CD4-positive, CD25-positive, alpha-beta regulatory T cell (primary cell): Measurements from ENCODE around the gene ANKLE1. TPM values are rescaled to one million over a fixed set of nuclear protein-coding genes. Genes with fewer than 3 reads are reported as not detected.

Experiments used
- ATAC-seq, 2 donors: fragments of 150-1000 bp; cut with Tn5 transposase; one replicate each; pipeline ENCODE4 v1.10.0; 2021; ENCODE audit warnings: low read depth in 2 of 2, moderate number of reproducible peaks in 2 of 2, moderate library complexity in 1 of 2
- DNase-seq, 3 donors: peaks; one replicate each; pipeline versions ENCODE4 v3.0.0 to v3.0.0-alpha.2; 2012 to 2022; ENCODE audit warnings: mixed read lengths in 1 of 3
- H3K27ac ChIP-seq: one replicate; pipeline ENCODE4 v1.7.0; 2013; ENCODE audit warnings: mild to moderate bottlenecking, low read length; ENCODE audit not compliant: insufficient read depth, poor library complexity, severe bottlenecking
- H3K27me3 ChIP-seq: one replicate; pipeline ENCODE4 v1.7.0; 2013; ENCODE audit warnings: low read length; ENCODE audit not compliant: control insufficient read depth, insufficient read depth
- H3K36me3 ChIP-seq: one replicate; pipeline ENCODE4 v1.7.0; 2013; ENCODE audit warnings: mild to moderate bottlenecking, low read length, moderate library complexity; ENCODE audit not compliant: control insufficient read depth, insufficient read depth
- H3K4me1 ChIP-seq: 2 replicates; pipeline ENCODE4 v1.7.0; 2013; ENCODE audit warnings: mild to moderate bottlenecking, low read length; ENCODE audit not compliant: insufficient read depth, control insufficient read depth, poor library complexity, severe bottlenecking
- H3K4me3 ChIP-seq: one replicate; pipeline ENCODE4 v1.7.0; 2013; ENCODE audit warnings: low read depth, mild to moderate bottlenecking, low read length, moderate library complexity
- H3K9me3 ChIP-seq, 2 experiments: 1 replicate in 1 of 2; 2 replicates in 1 of 2; pipeline ENCODE4 v1.7.0; 2013; ENCODE audit warnings: low read length in 2 of 2, mild to moderate bottlenecking in 1 of 2, moderate library complexity in 1 of 2; ENCODE audit not compliant: control insufficient read depth in 2 of 2
- H3K27ac Mint-ChIP-seq, 3 donors: one replicate each; pipeline ENCODE4 v1.8.0; 2020 to 2022; ENCODE audit warnings: mild to moderate bottlenecking in 3 of 3, mixed read lengths in 3 of 3, moderate library complexity in 2 of 3
- H3K27me3 Mint-ChIP-seq: one replicate; pipeline ENCODE4 v1.8.0; 2022; ENCODE audit warnings: mild to moderate bottlenecking, mixed read lengths
- H3K36me3 Mint-ChIP-seq: one replicate; pipeline ENCODE4 v1.8.0; 2020; ENCODE audit warnings: mixed read lengths
- H3K4me1 Mint-ChIP-seq, 4 donors: one replicate each; pipeline ENCODE4 v1.8.0; 2020 to 2022; ENCODE audit warnings: mixed read lengths in 4 of 4, mild to moderate bottlenecking in 1 of 4
- H3K4me3 Mint-ChIP-seq, 4 donors: one replicate each; pipeline ENCODE4 v1.8.0; 2020 to 2022; ENCODE audit warnings: mild to moderate bottlenecking in 4 of 4, mixed read lengths in 4 of 4, moderate library complexity in 3 of 4
- H3K9me3 Mint-ChIP-seq, 7 donors: one replicate each; pipeline ENCODE4 v1.8.0; 2020 to 2022; ENCODE audit warnings: mixed read lengths in 7 of 7, mild to moderate bottlenecking in 3 of 7, moderate library complexity in 2 of 7
- polyA plus RNA-seq, 4 donors: library from polyadenylated mRNA; unstranded; fragments of 300-500 nt; fragmentation: Illumina TruSeq; gene quantifications; one replicate each; pipeline ENCODE4 v1.2.3, GENCODE V29; 2021
- total RNA-seq: library from RNA; stranded (reverse); gene quantifications from one replicate; pipeline ENCODE4 v1.2.3, GENCODE V29; 2022

The ANKLE1 gene
- total and polyA plus RNA-seq, 5 donors from 2014 or later = 0.15 to 1.8 (median 1.0) TPM

DNA sequence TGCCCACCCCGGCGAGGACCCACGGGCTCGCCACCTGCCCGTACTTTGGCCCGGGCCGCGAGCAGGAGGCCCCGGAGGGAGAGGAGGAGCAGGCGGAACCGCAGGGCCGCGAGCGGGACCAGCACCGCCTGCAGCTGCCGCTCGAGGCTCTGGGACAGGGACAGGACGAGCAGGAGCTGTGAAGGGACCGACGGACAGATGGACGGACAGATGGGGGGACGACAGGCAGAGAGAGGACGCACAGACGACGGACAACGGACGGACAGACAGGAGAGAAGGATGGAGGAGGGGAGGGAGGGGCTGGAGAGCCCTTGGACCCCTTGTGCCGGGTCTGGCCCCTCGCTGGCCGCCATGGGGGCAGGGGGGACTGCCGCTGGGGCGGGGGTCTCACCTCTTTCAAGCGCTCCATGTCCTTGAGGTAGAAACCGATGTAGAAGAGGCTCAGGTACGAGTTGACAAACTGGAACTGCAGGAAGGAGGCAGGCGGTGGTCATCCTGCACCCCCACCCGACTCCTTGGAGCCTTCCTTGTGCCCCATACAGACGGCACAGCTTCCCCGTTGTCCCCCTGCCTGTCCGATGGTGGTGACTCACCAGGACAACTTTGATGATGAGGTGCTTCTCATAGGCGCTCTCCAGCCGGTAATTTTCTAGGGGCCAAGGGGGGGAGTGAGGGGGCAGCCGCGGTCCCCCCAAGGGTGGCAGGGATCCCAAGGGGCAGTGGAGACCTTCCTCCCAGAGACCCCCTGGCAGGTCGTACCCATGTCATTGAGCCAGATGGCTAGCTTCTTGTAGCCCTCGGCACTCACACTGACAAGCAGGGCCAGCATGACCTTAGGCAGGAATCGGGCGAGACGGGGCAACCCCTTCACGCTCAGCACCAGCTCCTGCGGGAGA, 47.9 kb downstream of the ANKLE1 start:
- Mint-ChIP-seq H3K9me3 (no peaks in the 10 kb centered on the region), H3K4me1 (peaks cover under 1 to 25% (median 11%) of the 10 kb centered on the region in 4 donors), H3K27me3 (peaks cover 9% of the 10 kb centered on the region), H3K36me3 (no peaks in the 10 kb centered on the region), H3K27ac (no peak overlapping the region), H3K4me3 (peak overlapping the region; percentile 21 to 70 (median 54))
- no peak overlapping the region for H3K27ac ChIP-seq
- peaks cover 34% of the 10 kb centered on the region for H3K4me1 ChIP-seq
- ATAC-seq (no peak), DNase-seq (no peak)
- no peaks in the 10 kb centered on the region for H3K36me3 ChIP-seq
- no peaks in the 10 kb centered on the region for H3K9me3 ChIP-seq
- no peak overlapping the region for H3K4me3 ChIP-seq
- H3K27me3 ChIP-seq = no peaks in the 10 kb centered on the region

DNA sequence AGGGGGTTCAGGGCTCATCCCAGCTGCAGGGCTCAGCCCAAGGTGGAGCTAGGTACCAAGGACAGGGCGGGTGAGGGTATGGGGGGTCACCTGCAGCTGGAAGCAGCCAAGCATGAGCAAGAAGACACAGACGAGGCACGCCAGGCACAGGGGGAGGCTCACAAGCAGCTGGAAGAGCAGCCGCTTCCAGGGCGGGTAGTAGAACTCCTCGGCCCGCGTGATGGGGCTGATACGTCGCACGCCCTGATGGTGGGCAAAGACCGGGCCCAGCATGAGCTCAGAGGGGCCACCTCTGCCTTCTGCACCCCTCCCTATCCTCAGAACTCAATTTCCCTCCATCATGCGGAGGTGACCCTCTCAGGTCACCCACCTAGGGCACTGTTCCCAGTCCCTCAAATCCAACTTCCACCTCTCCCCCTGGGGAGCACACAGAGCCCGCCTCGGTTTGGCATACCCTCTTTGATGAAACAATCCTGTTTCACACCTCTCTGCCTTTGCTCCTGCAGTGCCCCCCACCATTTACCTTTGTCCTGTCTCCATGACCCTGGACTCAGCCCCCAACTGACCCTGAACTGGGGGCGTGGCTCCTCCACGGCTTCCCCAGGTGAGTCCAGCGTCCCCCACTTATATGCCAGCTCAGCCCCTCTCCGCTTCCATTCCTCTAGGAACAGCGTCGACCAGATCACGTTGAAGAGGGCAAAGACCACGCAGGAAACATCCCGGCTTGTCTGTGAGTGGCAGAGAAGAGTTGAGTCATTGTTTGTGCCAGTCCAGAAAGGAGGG, 48.8 kb downstream of the ANKLE1 start:
- Histone ChIP-seq H3K36me3 (no peaks in the 10 kb centered on the region), H3K9me3 (no peaks in the 10 kb centered on the region), H3K27me3 (no peaks in the 10 kb centered on the region), H3K27ac (no peak overlapping the region), H3K4me1 (peaks cover 41% of the 10 kb centered on the region), H3K4me3 (no peak overlapping the region)
- DNase-seq = no peak
- H3K27ac Mint-ChIP-seq = no peak overlapping the region
- peaks cover 9% of the 10 kb centered on the region for H3K27me3 Mint-ChIP-seq
- no peak for ATAC-seq
- no peaks in the 10 kb centered on the region for H3K36me3 Mint-ChIP-seq
- H3K9me3 Mint-ChIP-seq = no peaks in the 10 kb centered on the region
- peak overlapping the region; percentile 27 to 86 (median 68) for H3K4me3 Mint-ChIP-seq
- H3K4me1 Mint-ChIP-seq = peaks cover 5 to 31% (median 14%) of the 10 kb centered on the region in 4 donors

DNA sequence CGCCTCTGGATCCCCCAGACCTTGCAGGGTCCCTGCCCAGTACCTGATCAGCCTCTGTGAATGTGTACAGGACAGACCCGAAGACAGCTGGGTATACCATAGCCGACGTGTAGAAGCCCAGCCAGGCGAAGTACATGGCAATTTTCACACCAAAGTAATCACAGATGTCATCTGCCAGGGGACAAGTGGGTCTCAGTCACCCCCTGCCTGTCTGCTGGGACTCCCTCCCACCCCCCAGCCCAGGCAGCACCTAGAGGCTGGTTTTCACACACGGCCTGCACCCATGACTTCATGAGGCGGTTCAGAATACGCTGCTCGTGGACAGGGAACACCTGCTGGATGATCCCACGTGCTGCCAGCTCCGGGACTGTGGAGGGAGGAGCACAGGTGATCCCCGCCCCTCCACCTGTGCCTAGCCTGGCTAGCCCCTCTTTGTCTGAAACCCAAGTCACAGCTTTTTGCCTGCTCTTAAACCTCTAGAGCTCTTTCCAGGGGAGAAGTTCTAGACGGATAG, 49.4 kb downstream of the ANKLE1 start:
- no peaks in the 10 kb centered on the region for H3K36me3 Mint-ChIP-seq
- peak overlapping the region in 3 of 4 donors; percentile 27 to 86 (median 75) for H3K4me3 Mint-ChIP-seq
- H3K27ac Mint-ChIP-seq = no peak overlapping the region

DNA sequence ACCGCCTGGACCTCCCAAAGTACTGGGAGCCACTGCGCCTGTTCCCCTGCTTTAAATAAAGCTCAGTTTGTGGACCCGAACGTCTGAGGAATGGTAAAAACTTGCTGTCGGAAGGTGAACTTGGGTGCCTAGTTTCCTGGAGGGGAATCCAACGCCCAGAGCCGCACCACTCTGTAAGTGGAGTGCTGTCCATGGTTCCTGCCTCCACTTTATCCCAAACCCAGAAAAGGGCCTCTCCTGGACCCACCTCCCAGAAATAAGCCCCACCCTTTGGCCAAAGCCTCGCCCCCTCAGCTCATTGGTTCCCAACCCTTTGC, 50.6 kb downstream of the ANKLE1 start:
- Histone ChIP-seq H3K27me3 (no peaks in the 10 kb centered on the region), H3K9me3 (no peaks in the 10 kb centered on the region), H3K36me3 (no peaks in the 10 kb centered on the region), H3K27ac (no peak overlapping the region), H3K4me1 (peaks cover 54% of the 10 kb centered on the region), H3K4me3 (no peak overlapping the region)
- H3K36me3 Mint-ChIP-seq = no peaks in the 10 kb centered on the region
- ATAC-seq = no peak
- peaks cover 9% of the 10 kb centered on the region for H3K27me3 Mint-ChIP-seq
- peak overlapping the region in 2 of 4 donors; percentile 27 to 74 for H3K4me3 Mint-ChIP-seq
- no peak for DNase-seq
- peaks cover 5 to 44% (median 12%) of the 10 kb centered on the region in 4 donors for H3K4me1 Mint-ChIP-seq
- no peak overlapping the region for H3K27ac Mint-ChIP-seq
- H3K9me3 Mint-ChIP-seq = no peaks in the 10 kb centered on the region

More for the DNA sequence above, 49.4 kb downstream of the ANKLE1 start:
- ATAC-seq (no peak), DNase-seq (no peak)
- no peaks in the 10 kb centered on the region for H3K9me3 Mint-ChIP-seq
- Histone ChIP-seq H3K27me3 (no peaks in the 10 kb centered on the region), H3K4me3 (no peak overlapping the region), H3K9me3 (no peaks in the 10 kb centered on the region), H3K27ac (no peak overlapping the region), H3K36me3 (no peaks in the 10 kb centered on the region), H3K4me1 (peaks cover 43% of the 10 kb centered on the region)
- peaks cover 9% of the 10 kb centered on the region for H3K27me3 Mint-ChIP-seq
- peaks cover 5 to 33% (median 12%) of the 10 kb centered on the region in 4 donors for H3K4me1 Mint-ChIP-seq

DNA sequence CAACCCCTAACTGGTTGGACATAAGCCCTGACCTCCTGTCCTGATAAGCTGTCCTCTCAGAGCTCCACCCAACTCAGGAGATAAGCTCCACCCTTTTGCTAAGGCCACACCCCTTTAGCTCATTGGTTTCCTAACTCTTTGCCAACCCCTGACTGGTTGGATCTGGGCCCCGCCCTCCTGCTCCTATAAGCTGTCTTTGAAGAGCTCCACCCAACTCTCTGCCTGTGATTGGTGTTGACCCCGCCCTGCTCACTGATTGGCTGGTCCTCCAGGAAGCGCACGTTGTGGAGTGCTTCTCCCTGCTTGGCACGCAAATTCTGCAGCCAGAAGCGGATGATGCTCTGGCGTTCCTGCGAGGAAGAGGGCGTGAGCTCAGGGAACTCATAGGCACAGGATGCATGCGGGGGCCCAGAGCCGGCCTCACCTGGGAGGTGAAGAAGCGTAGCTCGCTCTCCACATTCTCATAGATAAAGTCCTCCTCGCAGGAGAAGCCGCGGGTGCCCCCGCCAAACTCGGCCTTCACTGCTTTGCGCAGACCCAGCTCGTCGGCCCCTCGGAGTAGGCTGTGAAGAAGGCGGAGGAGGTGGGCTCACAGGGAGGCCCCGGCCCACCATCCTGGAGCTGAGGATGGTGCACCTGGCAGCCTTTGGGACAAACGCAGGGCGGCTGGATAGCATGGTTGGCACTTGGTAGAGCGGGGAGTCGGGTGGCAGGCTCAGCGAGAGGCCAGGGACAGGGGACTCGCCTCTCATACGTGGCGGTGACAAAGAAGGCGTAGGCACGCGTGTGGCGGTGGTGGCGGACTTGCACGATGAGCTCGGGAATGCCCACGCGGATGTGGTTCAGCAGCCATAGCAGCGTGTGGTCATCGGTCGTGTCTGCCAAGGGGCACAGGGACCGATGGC, 51.2 kb downstream of the ANKLE1 start:
- Histone ChIP-seq H3K27ac (no peak overlapping the region), H3K4me3 (no peak overlapping the region), H3K9me3 (no peaks in the 10 kb centered on the region), H3K36me3 (no peaks in the 10 kb centered on the region), H3K27me3 (no peaks in the 10 kb centered on the region), H3K4me1 (peaks cover 56% of the 10 kb centered on the region)
- Mint-ChIP-seq H3K4me3 (peak overlapping the region; percentile 65 to 88 (median 79)), H3K27ac (no peak overlapping the region), H3K4me1 (peaks cover 5 to 50% (median 15%) of the 10 kb centered on the region in 4 donors), H3K27me3 (peaks cover 9% of the 10 kb centered on the region), H3K9me3 (no peaks in the 10 kb centered on the region), H3K36me3 (no peaks in the 10 kb centered on the region)
- DNase-seq = peak in 1 of 3 donors; percentile 59
- no peak for ATAC-seq

DNA sequence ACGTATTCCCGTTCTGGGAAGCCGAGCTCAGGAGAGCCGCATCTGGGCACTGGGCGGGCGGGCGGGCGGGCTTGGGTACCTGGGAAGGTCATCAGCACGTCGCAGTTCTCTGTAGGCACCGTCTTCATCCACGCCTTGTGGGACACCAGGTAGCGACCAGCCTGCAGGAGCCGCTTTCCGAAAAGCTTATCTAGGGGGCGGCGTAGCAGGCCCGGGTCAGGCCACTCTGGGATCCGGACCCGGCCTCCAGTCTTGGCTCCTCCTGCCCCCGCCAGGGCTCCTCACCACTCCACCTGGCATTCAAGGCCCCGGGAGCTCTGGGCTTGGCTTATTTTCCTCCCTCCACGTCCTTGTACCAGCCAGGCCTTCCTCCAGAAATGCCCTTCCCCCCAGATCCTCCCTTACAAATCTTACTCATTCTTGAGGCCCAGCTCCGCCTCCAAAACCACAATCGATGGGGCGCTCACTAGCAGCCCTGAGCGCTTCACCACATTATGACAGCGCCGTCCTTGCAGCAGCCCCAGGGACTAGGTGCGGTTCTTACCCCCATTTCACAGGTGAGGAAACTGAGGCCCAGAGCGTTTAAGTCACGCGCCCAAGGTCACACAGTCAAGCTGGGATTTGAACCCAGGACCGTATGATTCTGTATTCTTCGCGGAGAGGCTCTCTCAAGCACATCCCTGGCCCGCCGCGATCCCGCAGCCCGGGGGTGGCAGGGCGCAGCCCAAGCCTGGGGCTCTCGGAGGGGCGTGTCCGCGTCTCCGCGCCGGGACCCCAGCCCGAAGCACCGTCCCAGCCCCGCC, 52.1 kb downstream of the ANKLE1 start:
- DNase-seq = peak; percentile 42 to 93 (median 63)
- H3K4me3 ChIP-seq = peak overlapping the region; percentile 57
- peaks cover 5 to 59% (median 15%) of the 10 kb centered on the region in 4 donors for H3K4me1 Mint-ChIP-seq
- H3K27me3 ChIP-seq = no peaks in the 10 kb centered on the region
- no peaks in the 10 kb centered on the region for H3K9me3 ChIP-seq
- no peaks in the 10 kb centered on the region for H3K36me3 Mint-ChIP-seq
- peak; percentile 32 to 33 for ATAC-seq
- H3K27ac ChIP-seq = peak overlapping the region; percentile 70
- H3K9me3 Mint-ChIP-seq = no peaks in the 10 kb centered on the region
- H3K4me1 ChIP-seq = peaks cover 59% of the 10 kb centered on the region
- peaks cover 9% of the 10 kb centered on the region for H3K27me3 Mint-ChIP-seq
- peak overlapping the region; percentile 88 to 93 (median 90) for H3K4me3 Mint-ChIP-seq
- peak overlapping the region; percentile 81 to 94 (median 88) for H3K27ac Mint-ChIP-seq
- H3K36me3 ChIP-seq = no peaks in the 10 kb centered on the region
